ENCODE results near the gene COL1A1.

GRCh38 chr17:50212121-50212843 lies 10.9 kb upstream of the COL1A1 start:
- TF ChIP-seq ZFP30 (CRISPR knock-in tag; IDR thresholded peaks at IDR 0.05) (no peak), GLIS3 (CRISPR knock-in tag; IDR thresholded peaks at IDR 0.05) (no peak), PATZ1 (CRISPR knock-in tag; IDR thresholded peaks at IDR 0.05; ENCODE audit: borderline replicate concordance) (no peak), ZNF8 (CRISPR knock-in tag; IDR thresholded peaks at IDR 0.05) (no peak), CREB5 (CRISPR knock-in tag; IDR thresholded peaks at IDR 0.05; ENCODE audit: low read depth) (no peak), ZC3H10 (CRISPR knock-in tag; IDR thresholded peaks at IDR 0.05) (no peak), ZFP3 (CRISPR knock-in tag; IDR thresholded peaks at IDR 0.05) (no peak), ISL1 (CRISPR knock-in tag; IDR thresholded peaks at IDR 0.05) (no peak), TCF4 (CRISPR knock-in tag; IDR thresholded peaks at IDR 0.05; ENCODE audit: borderline replicate concordance) (no peak), RARB (CRISPR knock-in tag; IDR thresholded peaks at IDR 0.05) (no peak), ARNTL (CRISPR knock-in tag; IDR thresholded peaks at IDR 0.05; ENCODE audit: borderline replicate concordance, low read depth) (no peak)

All from SK-N-SH treated with all-trans-retinoic acid at 6 μM for 48 hours (cell line).